Fibroblast of lung (primary cell): ENCODE data around the gene SYTL4. TPM values are rescaled to one million over a fixed set of nuclear protein-coding genes. Genes with fewer than 3 reads are reported as not detected.

Experiments
- DNase-seq, 2 donors: peaks; one replicate each; pipeline versions ENCODE4 v3.0.0 to v3.0.0-alpha.2; 2010; ENCODE audit warnings: low read depth in 2 of 2
- H2AFZ ChIP-seq: 2 replicates; pipeline ENCODE4 v1.5.1; 2012; ENCODE audit warnings: low read length, control low read depth, inconsistent platforms
- H3K27ac ChIP-seq: 2 replicates; pipeline ENCODE4 v1.5.1; 2011; ENCODE audit warnings: low read length, control low read depth; ENCODE audit not compliant: insufficient read depth
- H3K27me3 ChIP-seq: 2 replicates; pipeline ENCODE4 v1.5.1; 2011; ENCODE audit warnings: mild to moderate bottlenecking, low read length; ENCODE audit not compliant: control insufficient read depth, insufficient read depth
- H3K36me3 ChIP-seq: 2 replicates; pipeline ENCODE4 v1.5.1; 2011; ENCODE audit warnings: low read length; ENCODE audit not compliant: control insufficient read depth, insufficient read depth
- H3K4me1 ChIP-seq: 2 replicates; pipeline ENCODE4 v1.5.1; 2011; ENCODE audit warnings: low read length; ENCODE audit not compliant: control insufficient read depth, insufficient read depth; ENCODE audit errors: extremely low read depth
- H3K4me2 ChIP-seq: 2 replicates; pipeline ENCODE4 v1.5.1; 2011; ENCODE audit warnings: low read length, control low read depth; ENCODE audit not compliant: insufficient read depth; ENCODE audit errors: extremely low read depth
- H3K4me3 ChIP-seq, 4 experiments: fragments of 200-600 bp in 1 of 4; sonication (generic) in 1 of 4; replicated peaks in 1 of 4; 2 replicates each; pipeline ENCODE4 v1.5.1; 2011 to 2016; ENCODE audit warnings: low read length in 4 of 4, low read depth in 3 of 4, mild to moderate bottlenecking in 3 of 4, control low read depth in 2 of 4, inconsistent platforms in 1 of 4, mixed read lengths in 1 of 4; ENCODE audit not compliant: insufficient read depth in 1 of 4; ENCODE audit errors: control extremely low read depth in 1 of 4
- H3K79me2 ChIP-seq: 2 replicates; pipeline ENCODE4 v1.5.1; 2012; ENCODE audit warnings: mild to moderate bottlenecking, low read length, inconsistent platforms; ENCODE audit not compliant: control insufficient read depth, insufficient read depth
- H3K9ac ChIP-seq: 2 replicates; pipeline ENCODE4 v1.5.1; 2011; ENCODE audit warnings: mild to moderate bottlenecking, low read length, control low read depth; ENCODE audit not compliant: insufficient read depth
- H3K9me3 ChIP-seq: 2 replicates; pipeline ENCODE4 v1.5.1; 2012; ENCODE audit warnings: low read depth, low read length; ENCODE audit not compliant: control insufficient read depth, insufficient read depth
- H4K20me1 ChIP-seq: 2 replicates; pipeline ENCODE4 v1.5.1; 2011; ENCODE audit warnings: low read length; ENCODE audit not compliant: control insufficient read depth, insufficient read depth; ENCODE audit errors: extremely low read depth
- EZH2 ChIP-seq: IDR thresholded peaks from 2 replicates; pipeline ENCODE4 v1.5.1; 2012; ENCODE audit warnings: low read length, control low read depth, mild to moderate bottlenecking; ENCODE audit errors: missing control alignments
- polyA plus RNA-seq, 2 donors: library from polyadenylated mRNA; depleted of rRNA in 1 of 2; stranded (reverse) in 1 of 2; unstranded in 1 of 2; fragments of >200 nt; gene quantifications; 2 replicates each; pipeline ENCODE4 v1.2.1, GENCODE V29; 2011 to 2012; ENCODE audit warnings: missing spikeins in 1 of 2
- total RNA-seq: library from RNA; depleted of rRNA; stranded (reverse); fragments of >200 nt; gene quantifications from 2 replicates; pipeline ENCODE4 v1.2.1, GENCODE V29; 2014
- TF ChIP-seq, protein P1 (sequence below), 2 donors: IDR thresholded peaks in 1 of 2; conservative IDR thresholded peaks in 1 of 2; 1 replicate in 1 of 2; 2 replicates in 1 of 2; pipeline ENCODE4 v1.5.1; 2011 to 2012; ENCODE audit warnings: low read length in 2 of 2, control low read depth in 1 of 2, inconsistent platforms in 1 of 2, low read depth in 1 of 2, mild to moderate bottlenecking in 1 of 2

The SYTL4 gene
- total and polyA plus RNA-seq, 2 donors (not counting 1 experiment from before 2014, with no cell fraction given) = 2.9 to 8.8 TPM

DNA sequence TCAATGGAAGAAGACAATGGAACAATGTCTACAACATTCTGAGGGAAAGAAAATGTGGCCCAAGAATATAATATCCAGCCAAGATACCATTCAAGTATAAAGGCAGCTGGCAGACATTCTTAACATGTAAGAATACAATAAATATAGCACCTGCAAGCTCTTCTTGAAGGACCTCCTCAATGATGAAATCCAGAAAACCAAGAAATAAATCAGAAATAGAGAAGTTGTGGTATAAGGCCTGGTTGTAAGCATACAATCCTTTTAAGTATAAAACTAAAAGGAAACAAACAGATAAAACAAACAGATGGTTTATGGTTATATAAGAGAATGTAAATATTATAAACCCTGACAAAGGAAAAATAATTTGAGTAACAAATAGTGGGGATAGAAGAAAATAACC, 33.4 kb downstream of the SYTL4 start:
- no peaks in the 10 kb centered on the region for H4K20me1 ChIP-seq
- TF ChIP-seq, protein P1, sequence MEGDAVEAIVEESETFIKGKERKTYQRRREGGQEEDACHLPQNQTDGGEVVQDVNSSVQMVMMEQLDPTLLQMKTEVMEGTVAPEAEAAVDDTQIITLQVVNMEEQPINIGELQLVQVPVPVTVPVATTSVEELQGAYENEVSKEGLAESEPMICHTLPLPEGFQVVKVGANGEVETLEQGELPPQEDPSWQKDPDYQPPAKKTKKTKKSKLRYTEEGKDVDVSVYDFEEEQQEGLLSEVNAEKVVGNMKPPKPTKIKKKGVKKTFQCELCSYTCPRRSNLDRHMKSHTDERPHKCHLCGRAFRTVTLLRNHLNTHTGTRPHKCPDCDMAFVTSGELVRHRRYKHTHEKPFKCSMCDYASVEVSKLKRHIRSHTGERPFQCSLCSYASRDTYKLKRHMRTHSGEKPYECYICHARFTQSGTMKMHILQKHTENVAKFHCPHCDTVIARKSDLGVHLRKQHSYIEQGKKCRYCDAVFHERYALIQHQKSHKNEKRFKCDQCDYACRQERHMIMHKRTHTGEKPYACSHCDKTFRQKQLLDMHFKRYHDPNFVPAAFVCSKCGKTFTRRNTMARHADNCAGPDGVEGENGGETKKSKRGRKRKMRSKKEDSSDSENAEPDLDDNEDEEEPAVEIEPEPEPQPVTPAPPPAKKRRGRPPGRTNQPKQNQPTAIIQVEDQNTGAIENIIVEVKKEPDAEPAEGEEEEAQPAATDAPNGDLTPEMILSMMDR (conservative IDR thresholded peaks at IDR 0.05 in 1 of 2, IDR thresholded peaks at IDR 0.05 in 1 of 2; ENCODE audit: low read depth in 1 of 2, low read length in 2 of 2) = no peak
- TF ChIP-seq EZH2 = no peak
- H3K9me3 ChIP-seq = no peaks in the 10 kb centered on the region
- no peak overlapping the region for H3K27ac ChIP-seq
- no peaks in the 10 kb centered on the region for H3K27me3 ChIP-seq
- no peak overlapping the region for H3K4me2 ChIP-seq
- no peak for DNase-seq
- no peaks in the 10 kb centered on the region for H3K36me3 ChIP-seq
- H3K79me2 ChIP-seq = no peaks in the 10 kb centered on the region
- no peaks in the 10 kb centered on the region for H3K4me1 ChIP-seq
- no peak overlapping the region for H3K9ac ChIP-seq
- no peak overlapping the region for H2AFZ ChIP-seq
- no peak overlapping the region for H3K4me3 ChIP-seq

DNA sequence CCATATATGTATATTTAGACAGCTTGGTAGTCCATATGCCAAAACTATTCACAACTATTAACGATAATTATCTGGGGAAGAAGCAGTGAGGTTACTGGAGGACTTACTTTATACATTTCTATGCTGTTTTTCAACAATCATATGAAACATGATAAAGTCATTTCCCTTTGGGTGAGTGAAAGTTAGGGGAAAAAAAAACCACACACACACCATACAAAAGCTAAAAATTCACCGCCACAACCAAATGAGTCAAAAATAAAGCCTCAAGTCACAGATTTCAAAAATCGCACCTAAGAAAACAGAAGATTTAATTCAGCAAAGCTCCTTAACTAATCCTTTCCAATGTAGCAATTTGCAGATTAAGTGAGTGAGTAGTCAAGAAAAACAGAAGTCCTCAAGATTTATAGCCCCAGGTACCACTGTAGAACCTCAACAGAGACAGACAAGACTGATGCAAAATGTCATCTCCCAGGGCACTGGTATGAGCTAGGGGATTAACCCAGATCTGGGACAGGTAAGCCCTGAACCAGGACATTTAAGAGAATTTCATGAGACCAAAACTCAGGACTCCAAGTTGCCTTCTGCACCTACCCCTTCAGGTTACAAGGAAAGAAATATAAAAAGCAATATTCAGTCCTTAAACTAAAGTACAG, 35.1 kb downstream of the SYTL4 start:
- Histone ChIP-seq H3K9me3 (no peaks in the 10 kb centered on the region), H3K4me1 (no peaks in the 10 kb centered on the region), H2AFZ (no peak overlapping the region), H3K4me2 (no peak overlapping the region), H3K4me3 (no peak overlapping the region), H3K9ac (no peak overlapping the region), H3K79me2 (no peaks in the 10 kb centered on the region), H3K36me3 (no peaks in the 10 kb centered on the region), H3K27ac (no peak overlapping the region), H4K20me1 (no peaks in the 10 kb centered on the region), H3K27me3 (no peaks in the 10 kb centered on the region)
- TF ChIP-seq, protein P1 (conservative IDR thresholded peaks at IDR 0.05 in 1 of 2, IDR thresholded peaks at IDR 0.05 in 1 of 2; ENCODE audit: low read depth in 1 of 2, low read length in 2 of 2) = no peak
- TF ChIP-seq EZH2 = no peak
- no peak for DNase-seq

DNA sequence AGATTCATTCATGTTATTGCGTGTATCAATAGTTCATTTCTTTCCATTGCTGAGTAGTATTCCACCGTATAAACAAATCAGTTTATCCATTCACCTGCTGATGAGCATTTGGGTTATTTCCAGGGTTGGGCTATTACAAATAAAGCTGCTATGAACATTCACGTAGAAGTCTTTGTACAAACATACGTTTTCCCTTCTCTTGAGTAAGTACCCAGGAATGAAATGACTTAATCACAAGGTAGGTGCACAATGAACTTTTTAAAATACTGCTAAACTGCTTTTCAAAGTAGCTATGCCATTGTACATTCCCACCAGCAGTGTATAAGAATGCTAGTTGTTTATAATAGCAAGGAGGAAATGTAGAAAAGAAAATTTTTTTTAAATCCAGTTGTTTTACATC, 35.9 kb downstream of the SYTL4 start:
- Histone ChIP-seq H3K27ac (no peak overlapping the region), H3K9ac (no peak overlapping the region), H3K4me1 (no peaks in the 10 kb centered on the region), H3K27me3 (no peaks in the 10 kb centered on the region), H3K4me3 (no peak overlapping the region), H3K9me3 (no peaks in the 10 kb centered on the region), H4K20me1 (no peaks in the 10 kb centered on the region), H3K36me3 (no peaks in the 10 kb centered on the region), H2AFZ (no peak overlapping the region), H3K4me2 (no peak overlapping the region), H3K79me2 (no peaks in the 10 kb centered on the region)
- TF ChIP-seq EZH2 = no peak
- DNase-seq = peak in 1 of 2 donors; percentile 13
